ENCODE measurements around the gene FOXP1. TPM values are rescaled to one million over a fixed set of nuclear protein-coding genes. Genes with fewer than 3 reads are reported as not detected.
A peak's percentile ranks its signal among the peaks of the same experiment; 100 is the strongest.

The FOXP1 gene
- total RNA-seq, 1 donor = 55.7 TPM

DNA sequence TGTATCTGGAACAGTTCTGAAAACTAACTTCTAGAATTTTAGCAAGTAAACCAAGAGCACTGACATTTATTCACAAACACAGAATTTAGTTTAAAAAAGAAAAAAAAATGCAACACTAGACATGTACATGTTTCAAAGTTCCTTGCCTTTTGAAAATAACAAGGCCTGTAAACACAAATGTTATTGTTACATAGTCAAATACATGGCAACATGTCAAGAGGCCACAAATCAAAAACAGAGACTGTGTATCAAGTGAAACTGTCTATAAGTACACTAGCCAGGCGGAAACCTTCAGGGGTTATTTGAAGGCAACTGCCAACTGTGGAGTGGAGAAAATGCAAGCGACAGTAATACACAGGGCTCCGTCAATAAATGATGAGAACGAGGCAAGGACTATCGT, 547.6 kb downstream of the FOXP1 start:
- no peak overlapping the region for H3K4me3 ChIP-seq (ENCODE audit: low read depth, low read length)
- DNase-seq (ENCODE audit: low read depth) = peak; percentile 30
- no peak for TF ChIP-seq CTCF (IDR thresholded peaks at IDR 0.05; ENCODE audit: insufficient read depth, low read depth, low read length)

GRCh38 chr3:71035314-71035713, 548.2 kb downstream of the FOXP1 start:
- peak; percentile 83 for DNase-seq (ENCODE audit: low read depth)

DNA sequence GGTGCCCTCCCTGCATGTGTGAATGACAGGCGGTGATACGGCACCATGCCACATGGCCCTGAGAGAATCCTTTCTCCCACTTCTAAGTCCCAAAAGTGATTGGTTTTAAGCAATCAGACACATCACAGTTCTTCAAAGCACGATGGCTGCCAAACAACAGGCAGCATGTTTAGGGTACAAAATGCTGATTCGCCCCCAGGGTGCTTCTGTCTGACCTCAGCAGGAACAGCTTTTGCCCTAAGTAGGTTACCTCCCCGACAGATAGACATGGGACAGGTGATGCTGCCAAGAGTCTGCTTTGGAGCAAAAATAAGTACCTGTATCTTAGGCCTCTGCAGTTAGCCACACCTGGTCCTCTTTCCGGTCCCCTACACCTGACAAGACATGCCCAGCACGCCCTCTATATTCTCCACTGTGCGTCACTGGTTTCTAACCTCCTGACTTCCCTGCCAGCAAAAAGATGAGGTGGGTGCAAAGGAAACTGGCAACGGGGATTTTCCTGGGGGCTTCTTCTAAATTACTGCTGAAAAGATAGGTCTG, 549.8 kb downstream of the FOXP1 start:
- no peak overlapping the region for H3K4me3 ChIP-seq (ENCODE audit: low read depth, low read length)
- no peak for DNase-seq (ENCODE audit: low read depth)
- no peak for TF ChIP-seq CTCF (IDR thresholded peaks at IDR 0.05; ENCODE audit: insufficient read depth, low read depth, low read length)

More at GRCh38 chr3:71035314-71035713, 548.2 kb downstream of the FOXP1 start:
- TF ChIP-seq CTCF (IDR thresholded peaks at IDR 0.05; ENCODE audit: insufficient read depth, low read depth, low read length) = no peak
- H3K4me3 ChIP-seq (ENCODE audit: low read depth, low read length) = no peak overlapping the region

DNA sequence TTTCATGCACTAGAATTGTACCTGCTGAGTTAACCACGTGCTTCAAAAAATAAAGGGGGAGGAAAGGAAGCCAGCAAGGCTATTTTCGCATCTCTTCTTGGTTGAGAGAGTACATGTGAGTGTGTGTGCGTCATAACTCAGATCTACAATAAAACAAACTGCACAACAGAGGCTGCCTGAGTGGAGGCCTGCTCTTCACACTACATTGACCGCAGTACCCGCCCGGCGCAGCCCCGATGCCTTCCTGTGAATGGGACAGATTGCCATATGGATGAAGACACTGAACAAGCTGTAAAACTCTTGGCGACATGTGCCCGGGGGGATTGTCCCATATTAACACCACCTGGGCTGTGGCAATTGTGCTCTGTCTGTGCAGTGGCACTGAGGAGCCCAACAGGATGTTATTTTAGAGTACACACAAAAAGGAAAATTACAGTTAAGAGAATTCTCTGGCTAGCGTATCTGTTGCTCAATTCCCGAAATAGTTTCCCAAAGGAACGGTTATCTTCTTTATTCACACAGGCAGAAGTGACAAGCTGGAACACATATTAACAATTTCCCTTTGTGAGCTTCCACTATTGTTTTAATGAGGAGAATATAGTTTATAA, 551.5 kb downstream of the FOXP1 start:
- H3K4me3 ChIP-seq (ENCODE audit: low read depth, low read length) = no peak overlapping the region
- no peak for TF ChIP-seq CTCF (IDR thresholded peaks at IDR 0.05; ENCODE audit: insufficient read depth, low read depth, low read length)
- DNase-seq (ENCODE audit: low read depth) = no peak

GRCh38 chr3:71031181-71031580, 552.3 kb downstream of the FOXP1 start:
- no peak for TF ChIP-seq CTCF (IDR thresholded peaks at IDR 0.05; ENCODE audit: insufficient read depth, low read depth, low read length)
- no peak for DNase-seq (ENCODE audit: low read depth)
- H3K4me3 ChIP-seq (ENCODE audit: low read depth, low read length) = no peak overlapping the region

DNA sequence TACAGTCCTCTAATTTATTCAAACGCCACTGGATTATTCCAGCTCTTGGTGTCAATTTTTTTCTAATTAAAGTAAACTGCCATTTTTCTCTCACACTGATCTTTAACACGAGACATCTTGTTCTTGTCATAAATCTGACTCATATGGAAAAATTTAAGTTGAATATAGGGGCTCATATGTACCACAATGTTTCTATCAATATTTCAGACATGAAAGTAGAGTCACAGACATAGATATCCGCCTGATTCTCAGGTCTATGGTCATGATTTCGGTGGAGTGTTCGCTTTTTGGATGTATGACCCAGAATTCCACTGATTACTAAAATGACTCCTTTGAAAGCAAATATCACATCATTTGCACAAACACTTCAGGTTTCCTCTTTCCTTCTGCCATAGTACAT, 552.8 kb downstream of the FOXP1 start:
- no peak for TF ChIP-seq CTCF (IDR thresholded peaks at IDR 0.05; ENCODE audit: insufficient read depth, low read depth, low read length)
- DNase-seq (ENCODE audit: low read depth) = no peak

GRCh38 chr3:71029770-71030169, 553.8 kb downstream of the FOXP1 start:
- no peak overlapping the region for H3K4me3 ChIP-seq (ENCODE audit: low read depth, low read length)
- no peak for TF ChIP-seq CTCF (IDR thresholded peaks at IDR 0.05; ENCODE audit: insufficient read depth, low read depth, low read length)
- DNase-seq (ENCODE audit: low read depth) = no peak

More for the DNA sequence above, 552.8 kb downstream of the FOXP1 start:
- H3K4me3 ChIP-seq (ENCODE audit: low read depth, low read length) = no peak overlapping the region
